GM04504 (cell line): ENCODE results near the gene NTNG2.
"Not testable (repeated sequence)": the region's sequence is repeated elsewhere in the genome, so short reads cannot be mapped to it uniquely, and the experiment has no call there.

Source experiments
- DNase-seq: peaks from one replicate; pipeline ENCODE4 v3.0.0-alpha.2; 2012; ENCODE audit warnings: low read depth

Gene NTNG2

GRCh38 chr9:132161743-132162184 is at the start of gene NTNG2:
Gene NTNG2 (plus strand): TSS chr9:132162058. CDS start chr9:132166832, 4,774 bp downstream.
- no peak for DNase-seq

GRCh38 chr9:132114102-132114707 is 47.7 kb upstream of the NTNG2 start:
- DNase-seq = peak; percentile 27

GRCh38 chr9:132116583-132116982 is 45.3 kb upstream of the NTNG2 start:
- DNase-seq = no peak

GRCh38 chr9:132117694-132118093 is 44.2 kb upstream of the NTNG2 start:
- no peak for DNase-seq

GRCh38 chr9:132121021-132121420 is 40.8 kb upstream of the NTNG2 start:
- DNase-seq = no peak

- no peak for DNase-seq
Measured at GRCh38 chr9:132124800-132125199, 37.1 kb upstream of the NTNG2 start.

- DNase-seq = no peak
Measured at GRCh38 chr9:132125361-132125760, 36.5 kb upstream of the NTNG2 start.

- DNase-seq = no peak
Measured at GRCh38 chr9:132125944-132126679, 35.7 kb upstream of the NTNG2 start.

GRCh38 chr9:132126680-132127236 is 35.1 kb upstream of the NTNG2 start:
- no peak for DNase-seq

- no peak for DNase-seq
Measured at GRCh38 chr9:132127888-132128534, 33.8 kb upstream of the NTNG2 start.

- no peak for DNase-seq
Measured at GRCh38 chr9:132129535-132129934, 32.3 kb upstream of the NTNG2 start.

- DNase-seq = not testable (repeated sequence)
Measured at GRCh38 chr9:132134085-132134484, 27.8 kb upstream of the NTNG2 start.

- DNase-seq = no peak
Measured at GRCh38 chr9:132135456-132135855, 26.4 kb upstream of the NTNG2 start.

GRCh38 chr9:132136151-132136780 is 25.6 kb upstream of the NTNG2 start:
- DNase-seq = no peak

- no peak for DNase-seq
Measured at GRCh38 chr9:132141344-132141947, 20.4 kb upstream of the NTNG2 start.

- no peak for DNase-seq
Measured at GRCh38 chr9:132141948-132142594, 19.8 kb upstream of the NTNG2 start.

- no peak for DNase-seq
Measured at GRCh38 chr9:132142924-132143323, 18.9 kb upstream of the NTNG2 start.

- DNase-seq = no peak
Measured at GRCh38 chr9:132143359-132143758, 18.5 kb upstream of the NTNG2 start.

GRCh38 chr9:132144708-132145365 is 17.0 kb upstream of the NTNG2 start:
- no peak for DNase-seq

GRCh38 chr9:132146039-132146438 is 15.8 kb upstream of the NTNG2 start:
- DNase-seq = no peak

- no peak for DNase-seq
Measured at GRCh38 chr9:132146575-132146974, 15.3 kb upstream of the NTNG2 start.
